Activated CD4-positive, alpha-beta T cell treated with anti-CD3 and anti-CD28 coated beads for 4 hours (primary cell): Measurements from ENCODE around the gene CPNE5.
A peak's percentile ranks its signal among the peaks of the same experiment; 100 is the strongest.

Experiments used
- DNase-seq, 2 donors: peaks; one replicate each; pipeline ENCODE4 v3.0.0-alpha.2; 2020

CPNE5 gene

DNA sequence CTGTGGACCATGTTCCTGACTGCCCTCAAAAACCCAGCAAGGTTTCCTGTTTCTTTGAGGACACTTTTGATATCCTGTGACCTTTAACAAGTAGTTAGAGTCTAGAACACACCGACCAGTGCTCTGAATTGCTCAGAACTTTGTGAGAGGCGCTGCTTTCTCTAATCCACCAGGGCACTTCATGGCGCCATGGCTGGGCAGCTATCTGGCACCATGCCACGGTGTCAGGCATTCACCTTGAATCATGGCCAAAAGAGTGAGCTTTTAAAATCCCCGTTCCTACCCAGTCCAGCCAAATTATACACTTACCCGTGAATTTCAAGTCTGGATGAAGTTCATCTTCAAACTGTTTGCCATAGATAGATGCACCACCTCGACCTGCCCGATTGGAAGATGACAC lies 17.0 kb upstream of the CPNE5 start:
- no peak for DNase-seq

GRCh38 chr6:36855750-36856149 lies 16.5 kb upstream of the CPNE5 start:
- DNase-seq, result no peak

GRCh38 chr6:36853325-36853724 lies 14.1 kb upstream of the CPNE5 start:
- no peak for DNase-seq

DNA sequence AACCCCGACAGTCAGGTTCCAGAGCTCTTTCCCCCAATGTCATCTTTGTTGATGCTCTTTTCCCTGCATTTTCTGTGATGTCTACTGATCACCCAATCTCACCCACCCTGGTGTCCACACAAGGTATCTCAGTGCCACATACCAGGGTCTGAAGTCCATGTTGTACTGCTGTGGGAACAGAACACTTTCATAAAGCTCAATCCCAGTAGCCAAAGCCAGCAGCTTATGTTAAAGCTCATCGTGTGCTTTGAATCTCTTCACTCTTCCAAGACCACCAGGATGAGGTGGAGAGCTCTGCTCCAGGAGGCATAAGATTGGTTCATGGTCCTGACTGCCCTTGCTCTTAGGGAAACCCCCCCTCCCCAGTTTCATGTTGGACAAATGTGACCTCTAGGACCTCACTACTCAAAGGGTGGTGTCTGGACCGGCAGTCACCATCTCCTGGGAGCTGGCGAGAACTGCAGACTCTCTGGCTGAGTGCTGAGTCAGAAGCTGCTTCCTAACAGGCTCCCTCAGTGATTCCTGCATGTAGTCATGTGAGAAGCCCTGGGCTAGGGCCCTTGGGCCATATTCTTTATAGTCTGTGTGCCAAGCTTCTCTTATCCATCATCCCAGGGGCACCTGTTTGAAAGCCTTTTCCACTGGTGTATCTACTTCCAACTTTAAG lies 13.4 kb upstream of the CPNE5 start:
- no peak for DNase-seq

DNA sequence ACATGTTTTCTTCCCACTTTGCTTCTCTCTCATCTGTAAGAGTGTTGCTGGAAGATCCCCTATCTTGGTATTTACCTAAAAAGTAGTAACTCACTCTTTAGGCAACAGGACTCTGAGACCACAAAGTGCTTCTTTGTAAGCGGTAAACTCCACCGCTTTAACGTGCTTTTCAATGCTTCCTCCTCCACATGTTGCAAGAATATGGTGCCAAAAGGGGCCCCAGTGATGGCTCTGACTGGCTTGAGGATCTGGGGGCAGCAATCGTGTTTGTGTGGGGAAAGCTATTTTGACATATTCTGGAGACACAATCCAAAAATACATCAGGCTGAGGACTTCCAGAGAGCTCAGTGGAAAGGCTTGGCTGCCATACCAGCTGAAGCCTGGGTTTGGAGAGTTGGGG lies 12.4 kb upstream of the CPNE5 start:
- no peak for DNase-seq

DNA sequence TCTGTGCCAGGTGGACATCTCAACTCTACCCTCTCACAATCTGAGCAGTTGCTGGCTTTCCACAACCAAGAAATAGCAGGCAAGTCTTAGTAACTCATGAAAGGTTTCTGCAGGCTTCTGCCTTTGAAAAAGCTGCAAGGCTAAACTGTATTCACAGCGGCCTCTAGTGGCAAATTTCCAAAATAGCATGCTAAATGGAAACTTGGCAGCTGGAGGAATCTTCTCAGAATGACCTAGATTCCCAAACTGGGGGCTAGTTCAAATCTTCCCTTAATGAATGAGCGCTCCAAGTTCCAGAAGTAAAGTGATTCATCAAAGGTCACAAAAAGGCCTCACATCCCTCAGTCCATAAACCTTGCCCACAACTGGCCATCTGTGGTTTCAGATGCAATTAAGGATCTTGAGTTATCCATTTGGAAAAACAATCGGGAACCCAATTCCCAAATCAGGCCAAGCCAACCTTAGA lies 11.9 kb upstream of the CPNE5 start:
- peak in 1 of 2 donors; percentile 44 for DNase-seq

GRCh38 chr6:36850021-36850420 lies 10.8 kb upstream of the CPNE5 start:
- no peak for DNase-seq

DNA sequence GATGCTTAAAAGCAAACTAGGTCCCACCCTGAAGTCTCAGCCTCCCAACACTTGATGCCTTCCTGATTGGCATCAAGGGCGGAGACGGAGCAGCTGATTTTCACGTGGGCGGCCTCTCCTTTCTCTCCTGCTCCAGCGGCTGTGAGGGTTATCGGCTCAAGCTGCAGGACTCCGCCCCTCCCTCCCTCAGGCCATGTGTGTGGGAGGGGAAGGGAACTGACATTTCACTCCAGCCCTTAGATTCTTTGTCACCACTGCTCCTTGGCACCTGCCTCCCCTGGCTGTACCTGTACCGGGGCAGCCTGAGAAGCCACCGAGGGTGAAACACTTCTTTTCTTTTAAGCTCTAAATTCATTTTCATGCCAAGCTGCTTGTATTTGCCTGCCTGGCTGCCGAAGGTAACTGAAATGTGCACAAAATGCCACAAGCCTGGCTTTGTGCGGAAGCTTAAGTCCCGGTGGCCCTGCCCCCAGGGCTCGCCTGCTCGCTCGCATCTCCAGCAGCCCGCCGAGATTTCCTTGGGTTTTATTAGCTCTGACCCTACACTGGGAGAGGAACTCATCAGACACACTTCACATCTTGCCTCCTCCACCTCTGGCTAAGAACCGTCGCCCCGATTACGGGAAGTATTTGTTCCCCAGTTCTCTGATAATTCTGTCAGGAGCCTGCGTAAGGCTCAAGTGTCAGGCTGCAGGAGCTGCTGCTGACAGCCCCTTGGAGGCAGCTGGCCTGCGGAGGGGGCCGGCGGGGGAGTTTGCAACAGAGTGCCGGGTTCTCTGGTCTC lies 9.6 kb upstream of the CPNE5 start:
- no peak for DNase-seq

DNA sequence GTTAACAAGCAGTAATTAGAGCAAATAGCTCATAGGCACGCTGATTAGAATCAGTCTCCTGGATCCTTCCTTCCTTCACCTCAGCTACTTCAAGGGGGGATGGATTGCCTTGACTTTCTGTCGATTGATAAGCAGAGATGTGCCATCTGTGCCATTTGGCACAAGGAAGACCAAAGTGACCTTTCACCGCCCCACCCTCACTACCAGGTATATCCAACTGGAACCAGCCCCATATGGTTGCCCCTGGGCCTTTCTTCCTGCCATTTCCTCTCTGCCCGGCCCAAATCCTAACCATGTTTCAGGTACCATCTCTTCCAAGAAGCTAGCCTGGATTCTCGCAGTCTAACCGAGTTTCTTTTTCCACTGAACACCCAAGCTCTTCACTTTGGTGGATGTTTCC lies 8.7 kb upstream of the CPNE5 start:
- no peak for DNase-seq

DNA sequence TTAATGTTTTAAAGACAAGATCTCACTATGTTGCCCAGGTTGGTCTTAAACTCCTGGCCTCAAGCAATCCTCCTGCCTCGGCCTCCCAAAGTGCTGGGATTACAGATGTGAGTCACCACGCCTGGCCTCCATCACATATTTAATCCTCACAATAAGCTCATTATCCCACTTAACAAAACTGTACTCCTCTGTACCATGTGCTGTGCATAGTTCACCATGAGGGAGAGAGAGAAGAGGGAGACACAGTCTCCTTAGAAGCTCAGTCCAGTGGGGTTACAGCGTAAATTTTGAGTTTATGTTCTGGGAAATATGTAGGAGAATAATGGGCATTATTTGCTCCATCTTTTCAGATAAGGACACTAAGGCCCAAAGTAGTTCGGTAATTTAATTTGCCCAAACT lies 7.9 kb upstream of the CPNE5 start:
- no peak for DNase-seq

- no peak for DNase-seq
Measured at GRCh38 chr6:36845233-36845632, 6.0 kb upstream of the CPNE5 start.

DNA sequence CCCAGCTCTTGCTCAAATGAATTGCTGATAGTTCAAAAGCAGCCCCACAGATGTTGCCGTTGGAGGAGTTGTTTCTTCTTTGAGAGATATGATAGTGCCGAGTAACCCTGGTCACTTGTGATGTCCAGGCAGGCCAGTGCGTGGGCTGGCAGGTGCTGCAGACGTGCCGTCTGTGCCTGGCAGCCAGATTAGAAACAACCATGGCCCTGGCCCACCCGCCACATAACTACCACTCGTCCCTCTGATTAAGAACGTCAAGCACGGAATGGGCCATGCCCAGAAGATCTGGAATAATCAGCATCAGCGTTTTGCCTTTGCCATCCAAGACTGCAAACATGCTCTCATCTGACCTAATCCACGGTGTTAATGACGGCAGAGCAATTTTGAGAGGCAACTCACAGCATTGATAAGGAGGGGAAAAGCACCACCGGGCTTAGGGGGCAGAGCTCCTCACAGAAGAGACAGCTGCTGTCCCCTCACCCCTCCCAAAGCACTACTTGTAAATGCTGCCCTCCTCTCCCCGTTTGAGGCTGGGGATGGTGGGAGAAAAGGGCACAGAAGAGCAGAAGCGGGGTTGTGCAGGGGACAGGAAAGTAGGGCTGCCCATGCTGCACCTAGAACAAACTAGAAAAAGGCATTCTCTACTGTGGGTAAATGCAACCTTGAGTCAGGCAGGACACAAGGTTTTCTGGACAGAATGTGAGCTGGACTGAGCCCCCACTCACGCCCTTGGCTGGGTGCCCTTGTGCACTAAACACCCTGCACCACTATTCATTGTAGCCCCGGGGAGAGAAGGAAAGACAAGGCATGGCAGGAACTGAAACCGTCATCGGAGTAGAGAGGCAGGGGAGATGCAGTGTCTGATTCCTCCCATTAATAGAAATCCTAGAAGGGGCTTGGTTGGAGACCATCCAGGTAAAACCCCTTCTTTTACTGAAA lies 5.3 kb upstream of the CPNE5 start:
- DNase-seq, result no peak

GRCh38 chr6:36843170-36843569 lies 3.9 kb upstream of the CPNE5 start:
- DNase-seq, result no peak

DNA sequence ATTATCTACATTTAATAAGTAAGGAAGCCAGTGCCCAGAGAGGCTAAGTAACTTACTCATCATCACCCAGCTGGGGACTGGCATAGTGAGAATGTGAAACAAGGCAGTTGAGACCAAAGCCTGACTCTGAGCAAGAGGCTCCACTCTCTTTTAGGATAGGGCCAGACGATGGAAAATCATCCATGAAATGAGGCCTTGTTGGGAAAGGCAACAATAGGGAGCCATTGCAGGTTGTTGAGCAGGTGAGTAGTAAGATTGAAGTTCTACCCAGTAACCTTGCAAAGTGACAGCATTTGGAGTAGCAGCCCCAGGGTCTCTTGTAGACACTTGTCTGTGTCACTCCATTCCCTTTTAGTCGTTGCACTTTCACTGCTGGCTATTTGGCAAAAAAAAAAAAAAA lies 2.5 kb upstream of the CPNE5 start:
- no peak for DNase-seq

DNA sequence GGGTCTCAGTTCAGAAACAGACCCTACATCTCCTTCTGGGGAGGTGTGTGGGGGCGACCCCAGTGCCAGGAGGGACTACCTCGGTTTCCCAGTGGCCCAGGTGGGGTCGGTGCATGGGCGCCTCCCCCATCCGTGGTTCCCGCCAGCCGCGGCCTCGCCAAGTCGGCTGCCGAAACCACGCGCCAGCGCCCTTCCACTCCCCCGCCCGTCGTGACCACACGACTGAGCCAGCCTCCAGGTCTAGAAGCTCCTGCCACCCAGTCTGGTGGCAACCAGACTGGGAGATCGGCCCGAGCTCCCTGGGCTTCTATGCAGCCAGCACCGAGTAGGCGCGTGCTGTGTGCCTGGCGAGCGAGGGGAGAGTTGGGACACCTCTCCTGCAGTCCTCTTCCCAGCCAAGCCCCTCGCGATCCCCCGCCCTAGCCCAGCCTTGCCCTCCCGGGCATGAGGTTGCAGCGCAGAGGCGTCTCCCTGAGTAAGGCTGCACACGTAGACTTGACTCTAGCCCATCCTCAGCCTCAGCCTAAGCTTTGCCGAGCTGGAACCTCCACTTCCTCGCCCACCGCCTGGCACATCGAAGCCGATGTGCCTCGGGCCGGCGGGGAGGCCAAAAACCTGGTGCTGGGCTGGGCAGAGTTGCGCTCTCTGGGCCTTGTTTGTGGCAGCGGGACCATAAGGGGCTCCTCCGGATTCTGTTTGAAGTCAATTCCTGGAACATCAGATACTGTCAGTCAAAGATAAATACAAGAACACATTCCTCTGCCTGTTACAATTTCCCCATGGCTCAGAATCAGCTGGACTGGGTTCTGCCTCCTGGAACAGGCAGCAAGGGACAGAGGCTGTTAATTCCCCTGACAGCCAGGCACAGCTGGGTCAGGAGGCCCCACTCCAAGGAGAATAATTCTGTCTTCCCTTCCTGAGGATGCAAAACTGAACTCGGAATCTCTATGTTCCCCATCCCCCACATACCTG lies 1.5 kb upstream of the CPNE5 start:
- DNase-seq, result peak; percentile 29 to 36

GRCh38 chr6:36839749-36840431 lies 646 bp upstream of the CPNE5 start:
- DNase-seq, result peak; percentile 37 to 44

DNA sequence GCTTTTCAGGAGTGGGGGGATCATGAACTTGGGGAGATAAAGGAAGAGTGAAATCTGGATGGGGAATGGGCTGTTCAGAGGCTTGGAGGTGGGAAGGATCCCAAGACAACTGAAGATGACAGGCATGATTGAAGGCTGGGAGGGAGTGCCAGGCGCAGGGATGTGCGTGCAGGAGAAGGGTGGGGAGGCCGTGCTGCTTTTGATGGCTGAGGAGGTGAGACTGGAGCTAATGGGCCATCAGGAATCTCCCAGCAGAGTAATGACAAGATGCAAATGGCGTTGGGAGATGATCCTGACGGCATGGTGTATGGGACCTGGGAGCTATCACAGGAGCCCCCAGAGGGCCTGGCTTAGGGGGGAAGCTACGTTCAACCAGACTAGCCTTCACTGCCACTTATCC lies 1.6 kb downstream of the CPNE5 start:
- DNase-seq, result no peak

- DNase-seq, result no peak
Measured at GRCh38 chr6:36837022-36837339, 2.3 kb downstream of the CPNE5 start.

DNA sequence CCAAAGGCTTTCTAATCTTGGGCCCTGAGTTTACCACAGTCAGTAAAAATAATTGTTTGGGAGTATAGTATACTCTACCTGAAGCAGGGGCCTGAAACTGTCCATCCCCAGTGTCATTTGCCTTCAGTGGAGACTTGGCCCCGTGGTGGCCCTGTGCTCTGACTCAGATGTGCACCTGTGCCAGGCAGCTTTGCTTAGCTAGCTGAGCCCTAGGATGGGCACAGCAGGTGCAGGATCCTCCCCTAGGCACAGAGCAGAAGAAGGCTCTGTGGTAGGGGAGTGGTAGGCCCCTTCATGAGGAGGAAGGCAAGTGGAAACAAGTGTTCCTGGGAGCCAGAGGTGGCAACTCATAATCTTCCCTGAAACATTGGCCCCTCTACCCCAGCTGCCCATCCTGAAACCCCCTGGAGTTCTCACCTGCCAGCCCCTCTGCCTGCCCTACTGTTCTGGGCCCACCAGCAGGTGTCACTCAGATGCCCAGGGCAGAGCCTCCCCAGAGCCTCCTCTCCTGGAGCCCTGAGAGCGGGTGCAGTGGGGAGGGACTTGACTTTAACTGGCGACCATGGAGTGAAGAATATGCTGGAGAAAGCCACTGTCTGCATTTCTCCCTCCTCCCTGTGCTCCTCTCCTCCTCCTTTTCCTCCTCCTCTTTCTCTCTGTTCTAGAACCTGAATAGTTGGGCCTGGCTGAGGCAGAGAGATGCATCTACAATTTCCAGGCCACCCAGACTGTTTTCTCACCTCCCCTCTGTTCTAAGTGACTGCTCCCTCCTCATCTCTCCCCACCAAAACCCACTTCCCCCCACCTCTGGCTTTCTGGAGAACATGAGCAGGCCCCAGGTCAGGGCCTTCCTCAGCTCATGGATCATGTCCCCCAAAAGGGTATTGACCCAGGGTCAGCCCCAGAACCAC lies 2.9 kb downstream of the CPNE5 start:
- DNase-seq, result no peak

- no peak for DNase-seq
Measured at GRCh38 chr6:36834576-36835341, 4.5 kb downstream of the CPNE5 start.
